HG03139 (cell line): Measurements from ENCODE around the gene MYRIP.

Source experiments
- ATAC-seq: cut with Tn5 transposase; IDR thresholded peaks from one replicate; pipeline ENCODE4 v1.9.1; 2021; ENCODE audit not compliant: unreplicated experiment

MYRIP gene

GRCh38 chr3:39900462-39901002 is 91.1 kb downstream of the MYRIP start:
- no peak for ATAC-seq

GRCh38 chr3:39903253-39903652 is 93.8 kb downstream of the MYRIP start:
- ATAC-seq: no peak

- ATAC-seq: no peak
Measured at GRCh38 chr3:39905788-39906187, 96.4 kb downstream of the MYRIP start.

- no peak for ATAC-seq
Measured at GRCh38 chr3:39907981-39908380, 98.6 kb downstream of the MYRIP start.

- no peak for ATAC-seq
Measured at GRCh38 chr3:39910135-39910534, 100.7 kb downstream of the MYRIP start.

GRCh38 chr3:39910826-39911464 is 101.5 kb downstream of the MYRIP start:
- ATAC-seq: no peak

- no peak for ATAC-seq
Measured at GRCh38 chr3:39911465-39912309, 102.3 kb downstream of the MYRIP start.

- ATAC-seq: no peak
Measured at GRCh38 chr3:39915027-39915426, 105.6 kb downstream of the MYRIP start.

GRCh38 chr3:39917065-39917773 is 107.8 kb downstream of the MYRIP start:
- ATAC-seq: peak; percentile 60

- no peak for ATAC-seq
Measured at GRCh38 chr3:39919281-39919680, 109.9 kb downstream of the MYRIP start.

- no peak for ATAC-seq
Measured at GRCh38 chr3:39920271-39920670, 110.9 kb downstream of the MYRIP start.

GRCh38 chr3:39927479-39927878 is 118.1 kb downstream of the MYRIP start:
- no peak for ATAC-seq

GRCh38 chr3:39933986-39934693 is 124.7 kb downstream of the MYRIP start:
- no peak for ATAC-seq

GRCh38 chr3:39934696-39935095 is 125.3 kb downstream of the MYRIP start:
- no peak for ATAC-seq

GRCh38 chr3:39935261-39935660 is 125.9 kb downstream of the MYRIP start:
- ATAC-seq: no peak

- ATAC-seq: no peak
Measured at GRCh38 chr3:39936848-39937247, 127.4 kb downstream of the MYRIP start.

GRCh38 chr3:39937315-39937714 is 127.9 kb downstream of the MYRIP start:
- ATAC-seq: no peak

GRCh38 chr3:39937874-39938273 is 128.5 kb downstream of the MYRIP start:
- peak; percentile 75 for ATAC-seq

GRCh38 chr3:39941931-39942330 is 132.5 kb downstream of the MYRIP start:
- ATAC-seq: no peak

GRCh38 chr3:39960515-39961191 is 151.2 kb downstream of the MYRIP start:
- ATAC-seq: no peak
